A673 (cell line): ENCODE results near the gene B3GAT3. TPM values are rescaled to one million over a fixed set of nuclear protein-coding genes. Genes with fewer than 3 reads are reported as not detected.
A peak's percentile ranks its signal among the peaks of the same experiment; 100 is the strongest.

Source experiments
- BruUV-seq: library from RNA; stranded (reverse); fragments of 400-500 nt; replicated peaks from 2 replicates; lab custom pipeline; 2021; lab: Mats Ljungman, UMichigan
- CTCF ChIA-PET: fragments of 300-600 bp; sonication (Branson Sonifier 250); formaldehyde crosslinking; loops from one replicate; lab custom pipeline; 2022; ENCODE audit warnings: antibody characterized with exemption; lab: Charles Lee
- POLR2A ChIA-PET: fragments of 300-600 bp; sonication (Branson Sonifier 250); formaldehyde crosslinking; loops from one replicate; lab custom pipeline; 2022; ENCODE audit warnings: antibody characterized with exemption; ENCODE audit not compliant: low non-redundant PET; lab: Charles Lee
- DNase-seq: peaks from one replicate; pipeline ENCODE4 v3.0.0-alpha.2; 2015; ENCODE audit warnings: low spot score
- H3K27ac ChIP-seq: fragments of 200-600 bp; sonication (generic); 2 replicates; pipeline ENCODE4 v1.5.1; 2016; ENCODE audit warnings: mixed run types, low read depth, mild to moderate bottlenecking, mixed read lengths, antibody characterized with exemption, low read length; ENCODE audit not compliant: poor library complexity, severe bottlenecking
- H3K27me3 ChIP-seq: fragments of 200-600 bp; sonication (generic); replicated peaks from 2 replicates; pipeline ENCODE4 v1.6.1; 2017; ENCODE audit warnings: mixed run types, low read depth, mild to moderate bottlenecking, mixed read lengths, antibody characterized with exemption, low read length; ENCODE audit not compliant: insufficient read depth, poor library complexity
- H3K36me3 ChIP-seq: fragments of 200-600 bp; sonication (generic); 2 replicates; pipeline ENCODE4 v1.6.1; 2016; ENCODE audit warnings: mixed run types, mild to moderate bottlenecking, mixed read lengths, antibody characterized with exemption, low read length; ENCODE audit not compliant: insufficient read depth, poor library complexity, severe bottlenecking
- H3K4me1 ChIP-seq: fragments of 200-600 bp; sonication (generic); 2 replicates; pipeline ENCODE4 v1.6.1; 2017; ENCODE audit warnings: mixed run types, mild to moderate bottlenecking, mixed read lengths, antibody characterized with exemption, low read length; ENCODE audit not compliant: insufficient read depth, poor library complexity, severe bottlenecking
- H3K4me3 ChIP-seq: fragments of 200-600 bp; sonication (generic); 2 replicates; pipeline ENCODE4 v1.5.1; 2016; ENCODE audit warnings: low read depth, mixed run types, mild to moderate bottlenecking, mixed read lengths, low read length; ENCODE audit not compliant: poor library complexity, severe bottlenecking
- H3K9me3 ChIP-seq: fragments of 200-600 bp; sonication (generic); 2 replicates; pipeline ENCODE4 v1.6.1; 2016; ENCODE audit warnings: mixed run types, low read depth, mild to moderate bottlenecking, mixed read lengths, antibody characterized with exemption, low read length; ENCODE audit not compliant: poor library complexity, severe bottlenecking
- CTCF ChIP-seq: fragments of 300-800, 200-600 bp; sonication (generic); conservative IDR thresholded peaks from 2 replicates; pipeline ENCODE4 v1.5.1; 2017; ENCODE audit warnings: low read depth, mild to moderate bottlenecking, antibody characterized with exemption, low read length, moderate library complexity, mixed read lengths
- EZH2 ChIP-seq: fragments of 200-600 bp; sonication (generic); IDR thresholded peaks from 2 replicates; pipeline ENCODE4 v1.6.1; 2017; ENCODE audit warnings: borderline replicate concordance, low read depth, mild to moderate bottlenecking, mixed read lengths, antibody characterized with exemption, low read length; ENCODE audit not compliant: poor library complexity, severe bottlenecking
- intact Hi-C: fragments of 100-400 bp; cut with micrococcal nuclease; formaldehyde crosslinking; loops from one replicate; pipeline ENCODE4 v1.10.0; 2022; ENCODE audit not compliant: unreplicated experiment
- total RNA-seq: library from RNA; stranded (reverse); gene quantifications from 2 replicates; pipeline ENCODE4 v1.2.3, GENCODE V29; 2021

B3GAT3 gene
- total RNA-seq, 1 experiment from 2014 or later = 64.7 TPM

GRCh38 chr11:62610814-62611704 is 10.7 kb downstream of the B3GAT3 start:
- no peak for TF ChIP-seq EZH2
- no peak for TF ChIP-seq CTCF
- intact Hi-C loops = no loop called here
- H3K4me1 ChIP-seq = peaks cover 18% of the 10 kb centered on the region
- no TSS peak for BruUV-seq
- ChIA-PET POLR2A (interaction anchor here (0.6 to 1.0 kb wide), 2 partner anchors 9 to 20 kb away, joined by 3 to 5 read pairs; partner anchors contain the start of genes MTA2 and TUT1), CTCF (interaction anchor here (0.7 to 1.2 kb wide), 3 partner anchors 10 to 115 kb away, joined by 3 to 6 read pairs (median 5); partner anchors contain the start of gene MTA2)
- H3K9me3 ChIP-seq = no peaks in the 10 kb centered on the region
- peak overlapping the region; percentile 76 for H3K27ac ChIP-seq
- peak overlapping the region; percentile 80 for H3K4me3 ChIP-seq
- no peaks in the 10 kb centered on the region for H3K36me3 ChIP-seq
- DNase-seq = no peak
- H3K27me3 ChIP-seq = no peaks in the 10 kb centered on the region

GRCh38 chr11:62610403-62610802 is 11.4 kb downstream of the B3GAT3 start:
- H3K27me3 ChIP-seq = no peaks in the 10 kb centered on the region
- TF ChIP-seq EZH2 (no peak), CTCF (no peak)
- peaks cover 18% of the 10 kb centered on the region for H3K4me1 ChIP-seq
- no peak overlapping the region for H3K4me3 ChIP-seq
- CTCF ChIA-PET = interaction anchor here (0.5 kb wide), 1 partner anchor 198 kb away, joined by 3 read pairs; no protein-coding TSS in a partner anchor
- POLR2A ChIA-PET = no interaction called here
- no peak for DNase-seq
- no TSS peak for BruUV-seq
- H3K9me3 ChIP-seq = no peaks in the 10 kb centered on the region
- H3K27ac ChIP-seq = no peak overlapping the region
- no peaks in the 10 kb centered on the region for H3K36me3 ChIP-seq
- intact Hi-C loops = no loop called here

- no TSS peak for BruUV-seq
- ChIA-PET POLR2A (no interaction called here), CTCF (no interaction called here)
- peaks cover 18% of the 10 kb centered on the region for H3K4me1 ChIP-seq
- intact Hi-C loops = no loop called here
- no peak for DNase-seq
- H3K27ac ChIP-seq = no peak overlapping the region
- no peaks in the 10 kb centered on the region for H3K27me3 ChIP-seq
- no peaks in the 10 kb centered on the region for H3K36me3 ChIP-seq
- H3K4me3 ChIP-seq = no peak overlapping the region
- H3K9me3 ChIP-seq = no peaks in the 10 kb centered on the region
- no peak for TF ChIP-seq EZH2
- no peak for TF ChIP-seq CTCF
Measured at GRCh38 chr11:62608776-62609175, 13.0 kb downstream of the B3GAT3 start.
